HepG2 (cell line): ENCODE data around the gene SLC2A6. TPM values are rescaled to one million over a fixed set of nuclear protein-coding genes. Genes with fewer than 3 reads are reported as not detected.
A peak's percentile ranks its signal among the peaks of the same experiment; 100 is the strongest.

Experiments
- AHR ChIP-seq: IDR thresholded peaks from 2 replicates; pipeline ENCODE4 v1.6.1; 2018; ENCODE audit warnings: missing genetic modification reagents, missing compliant biosample characterization
- ISL2 ChIP-seq: sonication (generic); formaldehyde crosslinking; IDR thresholded peaks from 2 replicates; pipeline ENCODE4 v1.5.0; 2020; ENCODE audit warnings: missing genetic modification reagents
- KLF9 ChIP-seq: IDR thresholded peaks from 2 replicates; pipeline ENCODE4 v1.6.1; 2016; ENCODE audit warnings: low read depth
- NFE2L1 ChIP-seq: sonication (generic); formaldehyde crosslinking; IDR thresholded peaks from 2 replicates; pipeline ENCODE4 v1.4.0; 2020; ENCODE audit warnings: missing genetic modification reagents, mild to moderate bottlenecking, borderline replicate concordance
- NR2F6 ChIP-seq, 2 experiments: IDR thresholded peaks; 2 replicates each; pipeline ENCODE4 v1.6.1; 2016; ENCODE audit warnings: antibody characterized with exemption in 1 of 2, mild to moderate bottlenecking in 1 of 2
- PCBP1 ChIP-seq: fragments of 200-400 bp; formaldehyde crosslinking; IDR thresholded peaks from 2 replicates; pipeline ENCODE4 v1.6.1; 2017; ENCODE audit warnings: mild to moderate bottlenecking, low read depth, low read length, borderline replicate concordance
- SAFB2 ChIP-seq: sonication (generic); formaldehyde crosslinking; IDR thresholded peaks from 2 replicates; pipeline ENCODE4 v1.5.1; 2020; ENCODE audit warnings: missing genetic modification reagents, low read depth, mild to moderate bottlenecking, borderline replicate concordance
- SAP130 ChIP-seq: IDR thresholded peaks from 2 replicates; pipeline ENCODE4 v1.6.1; 2016; ENCODE audit warnings: low read depth
- TAF15 ChIP-seq: fragments of 200-400 bp; formaldehyde crosslinking; IDR thresholded peaks from one replicate; pipeline ENCODE4 v1.6.1; 2018; ENCODE audit warnings: mild to moderate bottlenecking, low read depth, low read length; ENCODE audit not compliant: poor library complexity, severe bottlenecking
- TCF7L2 ChIP-seq: IDR thresholded peaks from 2 replicates; pipeline ENCODE4 v1.6.1; 2011; ENCODE audit warnings: mild to moderate bottlenecking, low read depth, low read length, moderate library complexity
- ZNF10 ChIP-seq: sonication (generic); formaldehyde crosslinking; IDR thresholded peaks from 2 replicates; pipeline ENCODE4 v1.4.0; 2020; ENCODE audit warnings: mild to moderate bottlenecking, low read depth, missing genetic modification reagents, borderline replicate concordance
- ZNF292 ChIP-seq: sonication (generic); formaldehyde crosslinking; IDR thresholded peaks from 2 replicates; pipeline ENCODE4 v1.8.1; 2022; ENCODE audit warnings: mild to moderate bottlenecking, low read depth, missing genetic modification reagents, borderline replicate concordance
- ZNF547 ChIP-seq: sonication (generic); formaldehyde crosslinking; IDR thresholded peaks from 2 replicates; pipeline ENCODE4 v1.5.1; 2020; ENCODE audit warnings: mild to moderate bottlenecking, missing genetic modification reagents
- ZNF644 ChIP-seq: IDR thresholded peaks from 2 replicates; pipeline ENCODE4 v1.6.1; 2016; ENCODE audit warnings: low read depth
- ZSCAN25 ChIP-seq: sonication (generic); formaldehyde crosslinking; IDR thresholded peaks from 2 replicates; pipeline ENCODE4 v1.8.0; 2022; ENCODE audit warnings: mild to moderate bottlenecking, missing genetic modification reagents
- polyA plus RNA-seq, 8 experiments: library from polyadenylated mRNA; depleted of rRNA in 3 of 8; stranded (reverse) in 7 of 8; unstranded in 1 of 8; fragments of >200 nt; fragmentation: Illumina TruSeq in 4 of 8; extraction: Trizol in 4 of 8; gene quantifications; 2 replicates each; pipeline versions ENCODE4 v1.2.1 to v1.2.3, GENCODE V29; 2011 to 2016; ENCODE audit warnings: low read depth in 4 of 8, missing spikeins in 1 of 8, mixed read lengths in 1 of 8; ENCODE audit not compliant: insufficient read depth in 1 of 8
- total RNA-seq, 5 experiments: library from RNA; depleted of rRNA; stranded (reverse); fragments of >200 nt; fragmentation: Illumina TruSeq; extraction: Trizol; gene quantifications; 2 replicates each; pipeline ENCODE4 v1.2.3, GENCODE V29; 2016; ENCODE audit warnings: low read depth in 1 of 5
- TF ChIP-seq, protein P1 (sequence below): sonication (generic); formaldehyde crosslinking; IDR thresholded peaks from 2 replicates; pipeline ENCODE4 v1.4.0; 2020; ENCODE audit warnings: missing genetic modification reagents
- TF ChIP-seq, protein P2 (sequence below): sonication (generic); formaldehyde crosslinking; IDR thresholded peaks from 2 replicates; pipeline ENCODE4 v1.4.0; 2020; ENCODE audit warnings: missing genetic modification reagents
- TF ChIP-seq, protein P3 (sequence below): sonication (generic); formaldehyde crosslinking; IDR thresholded peaks from 2 replicates; pipeline ENCODE4 v1.4.0; 2020; ENCODE audit warnings: missing genetic modification reagents
- TF ChIP-seq, protein P4 (sequence below): IDR thresholded peaks from 2 replicates; pipeline ENCODE4 v1.6.1; 2012; ENCODE audit warnings: low read depth, low read length, improper control_type of control experiment
- TF ChIP-seq, protein P5 (sequence below): sonication (generic); formaldehyde crosslinking; IDR thresholded peaks from 2 replicates; pipeline ENCODE4 v1.5.0; 2020; ENCODE audit warnings: mild to moderate bottlenecking, missing genetic modification reagents

The SLC2A6 gene
- total and polyA plus RNA-seq, 2 of the 13 experiments (the other 11 are each of a cell fraction or from before 2014, with no cell fraction given): 4.1 to 15.0 TPM

DNA sequence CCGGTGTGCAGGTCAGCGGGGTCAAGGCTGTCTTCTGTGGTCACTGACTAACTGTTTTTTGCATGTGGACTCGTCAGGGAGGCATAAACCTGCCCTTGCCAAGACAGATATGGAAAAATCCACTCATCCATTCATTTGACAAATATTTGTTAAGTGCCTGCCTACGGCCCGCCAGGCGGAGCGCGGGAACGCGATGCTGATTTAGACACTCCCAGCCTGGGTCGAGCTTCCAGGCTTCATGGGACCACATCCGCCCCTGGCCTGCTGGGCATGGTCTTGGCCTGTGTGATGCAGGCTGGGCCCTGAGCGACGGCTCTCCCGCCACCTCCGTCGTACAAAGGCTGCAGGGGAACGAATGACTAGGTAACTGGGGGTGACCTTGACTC lies 27.7 kb upstream of the SLC2A6 start (continued):
- TF ChIP-seq, protein P1, sequence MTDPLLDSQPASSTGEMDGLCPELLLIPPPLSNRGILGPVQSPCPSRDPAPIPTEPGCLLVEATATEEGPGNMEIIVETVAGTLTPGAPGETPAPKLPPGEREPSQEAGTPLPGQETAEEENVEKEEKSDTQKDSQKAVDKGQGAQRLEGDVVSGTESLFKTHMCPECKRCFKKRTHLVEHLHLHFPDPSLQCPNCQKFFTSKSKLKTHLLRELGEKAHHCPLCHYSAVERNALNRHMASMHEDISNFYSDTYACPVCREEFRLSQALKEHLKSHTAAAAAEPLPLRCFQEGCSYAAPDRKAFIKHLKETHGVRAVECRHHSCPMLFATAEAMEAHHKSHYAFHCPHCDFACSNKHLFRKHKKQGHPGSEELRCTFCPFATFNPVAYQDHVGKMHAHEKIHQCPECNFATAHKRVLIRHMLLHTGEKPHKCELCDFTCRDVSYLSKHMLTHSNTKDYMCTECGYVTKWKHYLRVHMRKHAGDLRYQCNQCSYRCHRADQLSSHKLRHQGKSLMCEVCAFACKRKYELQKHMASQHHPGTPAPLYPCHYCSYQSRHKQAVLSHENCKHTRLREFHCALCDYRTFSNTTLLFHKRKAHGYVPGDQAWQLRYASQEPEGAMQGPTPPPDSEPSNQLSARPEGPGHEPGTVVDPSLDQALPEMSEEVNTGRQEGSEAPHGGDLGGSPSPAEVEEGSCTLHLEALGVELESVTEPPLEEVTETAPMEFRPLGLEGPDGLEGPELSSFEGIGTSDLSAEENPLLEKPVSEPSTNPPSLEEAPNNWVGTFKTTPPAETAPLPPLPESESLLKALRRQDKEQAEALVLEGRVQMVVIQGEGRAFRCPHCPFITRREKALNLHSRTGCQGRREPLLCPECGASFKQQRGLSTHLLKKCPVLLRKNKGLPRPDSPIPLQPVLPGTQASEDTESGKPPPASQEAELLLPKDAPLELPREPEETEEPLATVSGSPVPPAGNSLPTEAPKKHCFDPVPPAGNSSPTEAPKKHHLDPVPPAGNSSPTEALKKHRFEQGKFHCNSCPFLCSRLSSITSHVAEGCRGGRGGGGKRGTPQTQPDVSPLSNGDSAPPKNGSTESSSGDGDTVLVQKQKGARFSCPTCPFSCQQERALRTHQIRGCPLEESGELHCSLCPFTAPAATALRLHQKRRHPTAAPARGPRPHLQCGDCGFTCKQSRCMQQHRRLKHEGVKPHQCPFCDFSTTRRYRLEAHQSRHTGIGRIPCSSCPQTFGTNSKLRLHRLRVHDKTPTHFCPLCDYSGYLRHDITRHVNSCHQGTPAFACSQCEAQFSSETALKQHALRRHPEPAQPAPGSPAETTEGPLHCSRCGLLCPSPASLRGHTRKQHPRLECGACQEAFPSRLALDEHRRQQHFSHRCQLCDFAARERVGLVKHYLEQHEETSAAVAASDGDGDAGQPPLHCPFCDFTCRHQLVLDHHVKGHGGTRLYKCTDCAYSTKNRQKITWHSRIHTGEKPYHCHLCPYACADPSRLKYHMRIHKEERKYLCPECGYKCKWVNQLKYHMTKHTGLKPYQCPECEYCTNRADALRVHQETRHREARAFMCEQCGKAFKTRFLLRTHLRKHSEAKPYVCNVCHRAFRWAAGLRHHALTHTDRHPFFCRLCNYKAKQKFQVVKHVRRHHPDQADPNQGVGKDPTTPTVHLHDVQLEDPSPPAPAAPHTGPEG: peak; percentile 86; the same call in 1 of the 2 replicates
- TF ChIP-seq, protein P2, sequence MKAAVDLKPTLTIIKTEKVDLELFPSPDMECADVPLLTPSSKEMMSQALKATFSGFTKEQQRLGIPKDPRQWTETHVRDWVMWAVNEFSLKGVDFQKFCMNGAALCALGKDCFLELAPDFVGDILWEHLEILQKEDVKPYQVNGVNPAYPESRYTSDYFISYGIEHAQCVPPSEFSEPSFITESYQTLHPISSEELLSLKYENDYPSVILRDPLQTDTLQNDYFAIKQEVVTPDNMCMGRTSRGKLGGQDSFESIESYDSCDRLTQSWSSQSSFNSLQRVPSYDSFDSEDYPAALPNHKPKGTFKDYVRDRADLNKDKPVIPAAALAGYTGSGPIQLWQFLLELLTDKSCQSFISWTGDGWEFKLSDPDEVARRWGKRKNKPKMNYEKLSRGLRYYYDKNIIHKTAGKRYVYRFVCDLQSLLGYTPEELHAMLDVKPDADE: no peak
- TF ChIP-seq PCBP1: no peak
- no peak for TF ChIP-seq ZNF547 (CRISPR knock-in tag)
- peak; percentile 71 for TF ChIP-seq ISL2 (CRISPR knock-in tag)
- TF ChIP-seq NFE2L1 (CRISPR knock-in tag): no peak
- TF ChIP-seq NR2F6 (IDR thresholded peaks at IDR 0.05): peak; percentile 98
- peak; percentile 100 for TF ChIP-seq NR2F6 (CRISPR knock-in tag; IDR thresholded peaks at IDR 0.05)
- TF ChIP-seq, protein P3, sequence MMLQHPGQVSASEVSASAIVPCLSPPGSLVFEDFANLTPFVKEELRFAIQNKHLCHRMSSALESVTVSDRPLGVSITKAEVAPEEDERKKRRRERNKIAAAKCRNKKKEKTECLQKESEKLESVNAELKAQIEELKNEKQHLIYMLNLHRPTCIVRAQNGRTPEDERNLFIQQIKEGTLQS (CRISPR knock-in tag): no peak
- TF ChIP-seq ZNF10 (CRISPR knock-in tag): no peak
- TF ChIP-seq ZNF292 (CRISPR knock-in tag): peak; percentile 72; the same call in 1 of the 2 replicates
- TF ChIP-seq SAFB2: peak; percentile 74
- TF ChIP-seq, protein P4, sequence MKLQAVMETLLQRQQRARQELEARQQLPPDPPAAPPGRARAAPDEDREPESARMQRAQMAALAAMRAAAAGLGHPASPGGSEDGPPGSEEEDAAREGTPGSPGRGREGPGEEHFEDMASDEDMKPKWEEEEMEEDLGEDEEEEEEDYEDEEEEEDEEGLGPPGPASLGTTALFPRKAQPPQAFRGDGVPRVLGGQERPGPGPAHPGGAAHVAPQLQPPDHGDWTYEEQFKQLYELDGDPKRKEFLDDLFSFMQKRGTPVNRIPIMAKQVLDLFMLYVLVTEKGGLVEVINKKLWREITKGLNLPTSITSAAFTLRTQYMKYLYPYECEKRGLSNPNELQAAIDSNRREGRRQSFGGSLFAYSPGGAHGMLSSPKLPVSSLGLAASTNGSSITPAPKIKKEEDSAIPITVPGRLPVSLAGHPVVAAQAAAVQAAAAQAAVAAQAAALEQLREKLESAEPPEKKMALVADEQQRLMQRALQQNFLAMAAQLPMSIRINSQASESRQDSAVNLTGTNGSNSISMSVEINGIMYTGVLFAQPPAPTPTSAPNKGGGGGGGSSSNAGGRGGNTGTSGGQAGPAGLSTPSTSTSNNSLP: 0 out of 2 replicates have a peak, but pooled peaks have one; percentile 38
- TF ChIP-seq TAF15: no peak
- 0 out of 2 replicates have a peak, but pooled peaks have one; percentile 62 for TF ChIP-seq KLF9 (CRISPR knock-in tag)
- no peak for TF ChIP-seq ZSCAN25
- peak; percentile 86 for TF ChIP-seq SAP130 (CRISPR knock-in tag)
- TF ChIP-seq, protein P5, sequence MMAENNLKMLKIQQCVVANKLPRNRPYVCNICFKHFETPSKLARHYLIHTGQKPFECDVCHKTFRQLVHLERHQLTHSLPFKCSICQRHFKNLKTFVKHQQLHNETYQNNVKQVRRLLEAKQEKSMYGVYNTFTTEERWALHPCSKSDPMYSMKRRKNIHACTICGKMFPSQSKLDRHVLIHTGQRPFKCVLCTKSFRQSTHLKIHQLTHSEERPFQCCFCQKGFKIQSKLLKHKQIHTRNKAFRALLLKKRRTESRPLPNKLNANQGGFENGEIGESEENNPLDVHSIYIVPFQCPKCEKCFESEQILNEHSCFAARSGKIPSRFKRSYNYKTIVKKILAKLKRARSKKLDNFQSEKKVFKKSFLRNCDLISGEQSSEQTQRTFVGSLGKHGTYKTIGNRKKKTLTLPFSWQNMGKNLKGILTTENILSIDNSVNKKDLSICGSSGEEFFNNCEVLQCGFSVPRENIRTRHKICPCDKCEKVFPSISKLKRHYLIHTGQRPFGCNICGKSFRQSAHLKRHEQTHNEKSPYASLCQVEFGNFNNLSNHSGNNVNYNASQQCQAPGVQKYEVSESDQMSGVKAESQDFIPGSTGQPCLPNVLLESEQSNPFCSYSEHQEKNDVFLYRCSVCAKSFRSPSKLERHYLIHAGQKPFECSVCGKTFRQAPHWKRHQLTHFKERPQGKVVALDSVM: no peak; the same call in 1 of the 2 replicates
- no peak for TF ChIP-seq TCF7L2
- TF ChIP-seq ZNF644 (CRISPR knock-in tag): no peak; the same call in 1 of the 2 replicates
- no peak for TF ChIP-seq AHR (CRISPR knock-in tag)
